Neural progenitor cell (in vitro differentiated cells): Measurements from ENCODE around the gene CSF3R. TPM values are rescaled to one million over a fixed set of nuclear protein-coding genes. Genes with fewer than 3 reads are reported as not detected.

Experiments used
- DNase-seq: peaks from one replicate; pipeline ENCODE4 v3.0.0-alpha.2; 2016; ENCODE audit warnings: low spot score
- H2AFZ ChIP-seq: fragments of 200-600 bp; sonication (generic); replicated peaks from 2 replicates; pipeline ENCODE4 v1.6.1; 2016; ENCODE audit warnings: antibody characterized with exemption
- H3F3A ChIP-seq: fragments of 200-600 bp; sonication (generic); 2 replicates; pipeline ENCODE4 v1.6.1; 2016; ENCODE audit warnings: antibody characterized with exemption, low read depth
- H3K27ac ChIP-seq: fragments of 200-600 bp; sonication (generic); 2 replicates; pipeline ENCODE4 v1.5.1; 2016; ENCODE audit warnings: mild to moderate bottlenecking
- H3K27me3 ChIP-seq: fragments of 200-600 bp; sonication (generic); 2 replicates; pipeline ENCODE4 v1.6.1; 2016; ENCODE audit warnings: mild to moderate bottlenecking, moderate library complexity
- H3K36me3 ChIP-seq: fragments of 200-600 bp; sonication (generic); 2 replicates; pipeline ENCODE4 v1.5.1; 2016
- H3K4me1 ChIP-seq: fragments of 200-600 bp; sonication (generic); 2 replicates; pipeline ENCODE4 v1.6.1; 2016; ENCODE audit warnings: mixed run types
- H3K4me2 ChIP-seq: fragments of 200-600 bp; sonication (generic); 2 replicates; pipeline ENCODE4 v1.6.1; 2016
- H3K4me3 ChIP-seq: fragments of 200-600 bp; sonication (generic); 2 replicates; pipeline ENCODE4 v1.5.1; 2016
- H3K79me2 ChIP-seq: fragments of 200-600 bp; sonication (generic); 2 replicates; pipeline ENCODE4 v1.6.1; 2016; ENCODE audit warnings: low read depth
- H3K9ac ChIP-seq: fragments of 200-600 bp; sonication (generic); 2 replicates; pipeline ENCODE4 v1.6.1; 2016
- H3K9me3 ChIP-seq: fragments of 200-600 bp; sonication (generic); 2 replicates; pipeline ENCODE4 v1.5.1; 2016; ENCODE audit warnings: low read depth
- H4K20me1 ChIP-seq: fragments of 200-600 bp; sonication (generic); 2 replicates; pipeline ENCODE4 v1.6.1; 2016; ENCODE audit warnings: low read depth
- H3K27ac Mint-ChIP-seq: 3 replicates; pipeline ENCODE4 v1.8.0; 2021; ENCODE audit warnings: mixed read lengths
- H3K27me3 Mint-ChIP-seq: 2 replicates; pipeline ENCODE4 v1.8.0; 2022; ENCODE audit warnings: low read depth, mild to moderate bottlenecking, inconsistent platforms, moderate library complexity, mixed read lengths; ENCODE audit not compliant: insufficient read depth
- H3K36me3 Mint-ChIP-seq: 3 replicates; pipeline ENCODE4 v1.8.0; 2021; ENCODE audit warnings: mixed read lengths
- H3K4me1 Mint-ChIP-seq: 3 replicates; pipeline ENCODE4 v1.8.0; 2021; ENCODE audit warnings: mixed read lengths
- H3K4me3 Mint-ChIP-seq: 3 replicates; pipeline ENCODE4 v1.8.0; 2021; ENCODE audit warnings: mild to moderate bottlenecking, moderate library complexity, mixed read lengths
- H3K9me3 Mint-ChIP-seq: 3 replicates; pipeline ENCODE4 v1.8.0; 2020; ENCODE audit warnings: mixed read lengths
- CTCF ChIP-seq: fragments of 200-600 bp; sonication (generic); IDR thresholded peaks from 2 replicates; pipeline ENCODE4 v1.5.1; 2017; ENCODE audit warnings: antibody characterized with exemption, mild to moderate bottlenecking
- EZH2 ChIP-seq: fragments of 200-600 bp; sonication (generic); IDR thresholded peaks from 2 replicates; pipeline ENCODE4 v1.6.1; 2017; ENCODE audit warnings: antibody characterized with exemption, mild to moderate bottlenecking, moderate library complexity
- EZH2phosphoT487 ChIP-seq: fragments of 200-600 bp; sonication (generic); IDR thresholded peaks from 2 replicates; pipeline ENCODE4 v1.6.1; 2017; ENCODE audit warnings: antibody characterized with exemption
- total RNA-seq: library from RNA; depleted of rRNA; stranded (reverse); fragments of >200 nt; gene quantifications from 2 replicates; pipeline ENCODE4 v1.2.3, GENCODE V29; 2015; ENCODE audit warnings: low replicate concordance

Gene CSF3R
- total RNA-seq, 1 donor from 2014 or later = not detected

- peaks cover 15% of the 10 kb centered on the region for H3K4me1 ChIP-seq
- no peaks in the 10 kb centered on the region for H3K27me3 ChIP-seq
- H3K27ac Mint-ChIP-seq = no peak overlapping the region
- H3K79me2 ChIP-seq = no peaks in the 10 kb centered on the region
- peaks cover 13% of the 10 kb centered on the region for H3K4me1 Mint-ChIP-seq
- H4K20me1 ChIP-seq = no peaks in the 10 kb centered on the region
- H3K27me3 Mint-ChIP-seq = peaks cover 3% of the 10 kb centered on the region
- TF ChIP-seq CTCF = no peak
- no peak for TF ChIP-seq EZH2phosphoT487
- no peak for TF ChIP-seq EZH2
- H3K4me2 ChIP-seq = no peak overlapping the region
- peaks cover 9% of the 10 kb centered on the region for H3F3A ChIP-seq
- H3K4me3 Mint-ChIP-seq = no peak overlapping the region
- no peak overlapping the region for H3K27ac ChIP-seq
- H3K9me3 ChIP-seq = no peaks in the 10 kb centered on the region
- no peak for DNase-seq
- H3K36me3 Mint-ChIP-seq = no peaks in the 10 kb centered on the region
- H2AFZ ChIP-seq = no peak overlapping the region
- no peak overlapping the region for H3K4me3 ChIP-seq
- H3K9ac ChIP-seq = no peak overlapping the region
- H3K36me3 ChIP-seq = no peaks in the 10 kb centered on the region
- H3K9me3 Mint-ChIP-seq = no peaks in the 10 kb centered on the region
These were observed 40.5 kb upstream of the CSF3R start for GRCh38 chr1:36523230-36523495.

- no peak for DNase-seq
- H3K9me3 ChIP-seq = no peaks in the 10 kb centered on the region
- H3K27ac ChIP-seq = no peak overlapping the region
- Mint-ChIP-seq H3K9me3 (no peaks in the 10 kb centered on the region), H3K4me1 (peaks cover 9% of the 10 kb centered on the region), H3K27ac (no peak overlapping the region), H3K4me3 (no peak overlapping the region), H3K27me3 (peaks cover 3% of the 10 kb centered on the region), H3K36me3 (no peaks in the 10 kb centered on the region)
- H3K36me3 ChIP-seq = no peaks in the 10 kb centered on the region
- H2AFZ ChIP-seq = no peak overlapping the region
- H3K9ac ChIP-seq = no peak overlapping the region
- TF ChIP-seq EZH2phosphoT487 (no peak), CTCF (no peak), EZH2 (no peak)
- H3K27me3 ChIP-seq = no peaks in the 10 kb centered on the region
- no peaks in the 10 kb centered on the region for H3K79me2 ChIP-seq
- H3K4me3 ChIP-seq = no peak overlapping the region
- H3F3A ChIP-seq = peaks cover 11% of the 10 kb centered on the region
- H4K20me1 ChIP-seq = no peaks in the 10 kb centered on the region
- peaks cover 15% of the 10 kb centered on the region for H3K4me1 ChIP-seq
- no peak overlapping the region for H3K4me2 ChIP-seq
These were observed 39.9 kb upstream of the CSF3R start for GRCh38 chr1:36522461-36523229.

GRCh38 chr1:36522021-36522420 is 39.3 kb upstream of the CSF3R start:
- Histone ChIP-seq H3K36me3 (no peaks in the 10 kb centered on the region), H3K79me2 (no peaks in the 10 kb centered on the region), H3K9ac (no peak overlapping the region), H2AFZ (no peak overlapping the region), H3K27ac (no peak overlapping the region), H4K20me1 (no peaks in the 10 kb centered on the region), H3K4me2 (no peak overlapping the region), H3K9me3 (no peaks in the 10 kb centered on the region), H3K4me3 (no peak overlapping the region), H3K4me1 (peaks cover 18% of the 10 kb centered on the region), H3F3A (peaks cover 16% of the 10 kb centered on the region), H3K27me3 (no peaks in the 10 kb centered on the region)
- peaks cover 12% of the 10 kb centered on the region for H3K4me1 Mint-ChIP-seq
- DNase-seq = no peak
- H3K27me3 Mint-ChIP-seq = peaks cover 3% of the 10 kb centered on the region
- no peak overlapping the region for H3K27ac Mint-ChIP-seq
- no peaks in the 10 kb centered on the region for H3K9me3 Mint-ChIP-seq
- H3K4me3 Mint-ChIP-seq = no peak overlapping the region
- no peaks in the 10 kb centered on the region for H3K36me3 Mint-ChIP-seq
- TF ChIP-seq CTCF (no peak), EZH2 (no peak), EZH2phosphoT487 (no peak)
